CD4-positive, alpha-beta T cell treated with Interleukin-4 for 1 hour (primary cell): ENCODE measurements around the gene KIF26A.

Experiments
- DNase-seq, 2 donors: peaks; one replicate each; pipeline ENCODE4 v3.0.0-alpha.2; 2020 to 2022

The KIF26A gene

GRCh38 chr14:104113631-104114420 lies 24.6 kb upstream of the KIF26A start:
- DNase-seq, result no peak

GRCh38 chr14:104114421-104115130 lies 23.8 kb upstream of the KIF26A start:
- DNase-seq, result no peak

GRCh38 chr14:104115131-104115600 lies 23.2 kb upstream of the KIF26A start:
- no peak for DNase-seq

DNA sequence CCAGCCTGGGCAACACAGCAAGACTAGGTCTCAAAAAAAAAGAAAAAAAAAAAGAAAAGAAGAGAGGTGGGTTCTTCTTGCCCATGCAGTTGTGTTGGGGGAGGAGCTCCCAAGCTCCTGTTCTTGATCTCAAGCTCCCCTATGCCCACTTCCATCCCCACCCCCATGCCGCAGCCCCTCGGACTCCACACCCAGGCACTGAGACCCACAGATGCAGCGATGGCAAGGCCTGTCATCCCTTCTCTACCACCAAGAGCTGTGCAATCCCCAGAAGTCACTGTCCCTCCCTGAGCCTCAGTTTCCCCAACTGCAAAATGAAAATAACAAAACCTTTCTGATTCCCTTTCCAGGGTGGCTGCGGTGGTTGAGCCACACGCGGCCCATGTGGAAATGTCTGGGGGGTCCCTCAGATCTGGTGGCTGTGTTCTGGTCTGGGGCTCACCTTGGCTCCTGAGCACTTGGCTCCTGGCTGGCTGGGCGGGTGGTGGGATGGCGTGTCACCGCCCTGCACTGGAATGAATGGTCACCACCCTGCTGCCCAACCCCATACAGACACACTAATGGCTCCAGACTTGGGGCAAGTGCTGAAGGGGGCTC lies 22.6 kb upstream of the KIF26A start:
- no peak for DNase-seq

DNA sequence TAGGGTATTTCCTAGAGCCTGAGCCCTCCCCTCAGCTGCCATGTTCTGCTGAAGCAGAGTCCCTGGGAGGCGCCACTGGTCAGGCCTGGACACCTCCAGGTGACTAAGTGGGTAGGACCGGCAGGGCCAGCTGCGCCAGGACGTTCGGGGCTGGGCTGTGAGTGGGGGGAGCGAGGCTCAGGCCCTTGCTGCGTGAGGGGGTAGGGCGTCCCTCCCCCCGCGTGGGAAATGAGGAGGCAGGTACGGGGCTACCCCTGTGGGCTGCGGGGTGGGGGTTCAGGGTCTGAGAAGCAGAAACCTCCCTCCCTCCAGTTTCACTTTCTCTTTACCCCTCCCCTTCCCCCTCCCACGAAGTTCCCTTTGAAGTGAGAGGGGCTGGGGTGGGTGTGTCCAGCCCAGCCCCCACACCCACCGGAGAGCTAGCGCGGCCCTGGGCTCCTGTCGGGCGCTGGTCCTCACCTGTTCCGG lies 22.1 kb upstream of the KIF26A start:
- no peak for DNase-seq

DNA sequence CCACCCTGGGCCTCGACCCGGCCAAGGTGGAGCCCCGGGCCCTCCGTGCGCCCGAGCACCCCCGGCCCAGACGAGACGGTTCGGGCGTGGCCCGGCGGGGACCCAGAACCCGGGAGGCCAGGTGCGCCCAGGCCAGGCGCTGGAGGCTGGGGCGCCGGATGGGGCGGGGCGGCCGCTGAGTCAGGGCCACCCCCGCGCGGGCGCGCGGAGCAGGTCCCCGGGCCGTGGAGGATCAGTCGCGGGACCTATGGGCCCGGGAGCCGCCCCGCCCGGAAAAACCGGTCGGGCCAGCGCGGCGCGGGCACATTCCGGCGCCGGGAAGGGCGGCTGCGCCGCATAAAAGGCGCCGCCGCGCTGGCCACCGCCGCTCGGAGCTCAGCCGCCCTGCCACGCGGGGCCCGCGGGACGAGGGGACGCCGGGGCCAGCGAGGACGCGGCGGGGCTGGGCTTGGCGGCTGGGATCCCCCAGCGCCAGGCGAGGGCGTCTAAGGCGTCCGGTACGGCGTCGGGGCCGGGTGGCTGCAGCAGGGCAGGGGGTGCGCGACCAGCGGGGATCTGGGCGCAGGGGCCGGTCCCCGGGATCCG lies 21.5 kb upstream of the KIF26A start:
- DNase-seq, result no peak

DNA sequence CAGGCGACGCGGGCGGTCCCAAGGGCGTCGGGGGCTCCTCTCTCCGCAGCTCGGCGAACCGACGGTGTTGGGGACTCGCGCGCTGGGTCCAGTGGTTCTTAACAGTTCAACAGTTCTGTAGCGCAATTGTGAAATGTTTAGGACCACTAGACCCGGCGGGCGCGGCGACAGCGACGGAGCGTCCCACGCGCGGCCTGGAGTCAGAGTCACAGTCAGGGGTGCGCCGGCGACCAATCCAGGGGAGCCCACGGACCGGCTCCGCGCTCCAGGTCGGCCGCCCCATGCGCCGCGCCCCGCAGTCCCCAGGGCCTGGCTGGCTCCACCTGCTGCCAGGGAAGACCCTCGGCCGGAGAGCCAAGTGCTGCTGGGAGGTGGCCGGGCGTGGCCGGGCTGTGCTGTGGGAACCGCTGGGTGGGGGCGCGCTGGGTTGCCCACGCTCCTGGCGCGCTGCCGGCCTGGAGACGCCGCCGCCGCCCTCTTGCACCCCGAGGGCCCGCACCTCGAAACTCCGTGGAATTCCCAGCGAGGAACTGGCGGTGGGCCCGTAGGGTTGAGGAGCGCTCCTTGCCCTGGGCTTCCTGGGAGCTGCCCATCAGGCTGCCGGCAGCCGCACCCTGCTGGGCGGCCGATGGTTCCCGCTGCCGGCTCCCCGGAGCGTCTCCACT lies 20.9 kb upstream of the KIF26A start:
- no peak for DNase-seq

DNA sequence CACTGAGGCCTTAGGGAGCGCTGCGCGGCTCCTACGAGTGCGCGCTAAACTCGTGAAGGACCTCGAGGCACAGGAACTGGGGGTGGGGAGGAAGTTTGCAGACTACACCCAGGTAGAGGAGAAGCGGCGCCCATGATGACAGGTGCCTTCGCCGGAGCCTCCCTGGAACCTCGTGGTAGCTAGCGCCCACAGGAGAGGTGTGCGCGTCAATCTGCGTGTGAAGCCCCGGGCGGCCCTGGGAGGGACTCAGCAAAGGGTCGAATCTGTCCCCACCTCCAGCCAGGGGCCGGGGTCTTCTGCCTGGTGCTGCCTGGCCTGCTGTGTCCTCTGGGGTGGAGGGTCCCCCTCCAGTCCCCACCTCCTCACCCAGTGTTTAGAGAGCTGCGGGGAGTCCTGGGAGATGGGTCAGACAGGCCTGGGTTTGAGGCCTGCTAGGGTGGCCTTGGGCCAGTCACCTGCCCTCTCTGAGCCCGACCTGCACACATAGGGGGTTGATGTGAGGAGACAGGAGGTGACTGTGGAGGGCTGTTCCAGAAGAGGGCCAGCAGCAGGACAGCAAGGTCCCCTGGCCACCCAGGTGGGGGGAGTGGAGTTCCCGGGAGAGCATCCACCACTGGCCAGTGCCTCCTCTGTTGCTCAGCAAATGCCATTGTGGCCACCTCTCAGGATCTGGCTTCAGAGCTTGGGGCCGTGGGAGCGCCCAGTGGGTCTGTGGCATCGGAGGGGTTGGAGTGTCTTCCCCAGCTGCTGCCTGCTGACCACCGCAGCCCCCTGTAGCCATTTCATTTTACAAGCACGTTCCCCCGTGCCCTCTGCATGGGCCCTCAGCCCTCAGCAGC lies 20.2 kb upstream of the KIF26A start:
- no peak for DNase-seq

DNA sequence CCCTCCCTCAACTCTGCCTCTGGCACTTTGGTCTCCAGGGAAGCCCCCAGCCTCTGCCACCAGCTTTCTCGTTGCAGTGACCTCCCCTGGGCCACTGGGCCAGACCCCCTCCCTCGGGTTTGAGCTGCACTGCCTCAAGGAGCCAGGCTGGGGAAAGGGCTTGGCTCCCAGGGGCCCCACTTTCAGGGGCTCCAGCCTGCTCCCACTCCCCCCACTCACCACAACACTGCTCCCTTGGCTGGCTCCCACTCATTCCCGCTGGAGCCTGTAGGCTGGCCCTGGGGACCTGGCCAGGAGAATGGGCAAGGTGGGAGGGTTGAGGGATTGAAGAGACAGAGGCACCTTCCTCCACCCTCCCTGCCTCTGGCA lies 19.3 kb upstream of the KIF26A start:
- DNase-seq, result no peak

DNA sequence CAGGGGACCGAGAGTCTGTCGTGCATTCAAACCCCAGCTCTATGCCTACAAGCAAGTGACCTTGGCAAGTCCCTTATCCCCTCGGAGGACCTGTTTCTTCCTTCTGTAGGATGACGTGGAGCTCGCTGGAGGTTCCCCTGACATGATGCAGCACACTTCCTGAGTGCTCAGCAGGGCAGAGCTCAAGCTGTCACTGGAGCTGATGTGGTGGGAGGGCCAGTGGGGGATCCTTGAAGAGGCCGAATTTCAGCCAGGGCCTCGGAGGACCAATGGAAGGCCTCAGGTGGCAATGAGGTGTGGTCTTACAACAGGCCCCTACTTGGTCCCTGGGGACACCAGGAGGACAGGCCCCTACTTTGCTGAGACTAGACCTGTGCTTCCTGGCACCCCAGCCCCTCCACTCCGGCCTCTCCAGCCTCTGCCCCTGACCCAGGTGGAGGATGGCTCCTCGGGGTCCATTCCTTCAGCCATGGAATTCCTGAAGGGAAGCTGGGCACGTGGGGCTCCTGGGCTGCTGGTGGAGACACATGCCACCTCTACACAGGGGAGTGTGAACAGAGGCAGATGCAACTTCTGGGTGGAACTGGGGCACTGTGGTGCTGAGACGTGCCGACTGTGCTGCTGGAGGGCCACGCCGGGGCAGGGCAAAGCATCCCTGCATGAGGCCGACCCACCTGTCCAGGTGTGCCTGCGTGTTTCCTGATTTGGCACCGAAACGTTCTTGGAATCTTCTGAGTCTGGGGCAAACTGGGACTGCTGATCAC lies 18.7 kb upstream of the KIF26A start:
- no peak for DNase-seq

DNA sequence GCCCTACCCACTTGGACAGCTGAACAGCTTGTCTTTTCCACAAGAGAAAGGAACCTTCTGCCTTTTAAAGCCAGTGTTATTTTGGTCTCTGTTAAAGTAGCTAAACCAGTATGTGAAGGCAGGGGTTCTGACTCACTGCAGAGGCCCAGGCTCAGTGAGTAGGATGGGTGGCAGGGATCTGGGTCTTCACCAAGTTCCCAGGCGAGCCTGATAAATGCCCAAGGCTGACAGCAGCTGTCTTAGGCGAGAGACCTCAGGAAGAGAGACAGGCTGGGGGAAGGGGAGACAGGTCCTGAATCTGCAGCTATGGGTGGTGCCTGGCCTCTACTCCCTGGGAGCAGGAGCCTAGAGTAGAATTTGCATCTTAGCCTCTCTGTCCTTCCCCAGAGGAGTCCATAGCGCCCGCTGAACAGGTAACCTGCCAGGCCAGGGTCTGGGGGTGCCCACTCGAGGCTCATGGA lies 18.1 kb upstream of the KIF26A start:
- no peak for DNase-seq

- DNase-seq, result no peak
Measured at GRCh38 chr14:104121142-104121541, 17.2 kb upstream of the KIF26A start.

DNA sequence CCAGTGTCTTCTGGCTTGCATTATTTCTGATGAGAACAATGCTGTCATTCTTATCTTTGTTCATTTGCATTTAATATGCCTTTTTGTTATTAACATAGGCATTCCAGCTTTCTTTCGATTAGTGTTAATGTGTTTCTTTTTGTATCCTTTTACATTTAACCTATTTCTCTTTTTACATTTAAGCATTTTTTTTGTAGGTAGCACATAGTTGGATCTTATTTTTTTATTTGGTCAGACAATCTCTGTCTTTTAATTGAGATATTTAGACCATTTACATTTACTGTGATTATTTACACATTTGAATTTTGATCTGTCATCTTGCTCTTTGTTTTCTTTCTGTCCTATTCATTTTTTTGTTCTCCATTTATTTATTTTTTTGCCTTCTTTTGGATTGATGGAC lies 14.5 kb upstream of the KIF26A start:
- DNase-seq, result no peak

GRCh38 chr14:104125011-104125410 lies 13.4 kb upstream of the KIF26A start:
- DNase-seq, result no peak

- no peak for DNase-seq
Measured at GRCh38 chr14:104126753-104127152, 11.6 kb upstream of the KIF26A start.

DNA sequence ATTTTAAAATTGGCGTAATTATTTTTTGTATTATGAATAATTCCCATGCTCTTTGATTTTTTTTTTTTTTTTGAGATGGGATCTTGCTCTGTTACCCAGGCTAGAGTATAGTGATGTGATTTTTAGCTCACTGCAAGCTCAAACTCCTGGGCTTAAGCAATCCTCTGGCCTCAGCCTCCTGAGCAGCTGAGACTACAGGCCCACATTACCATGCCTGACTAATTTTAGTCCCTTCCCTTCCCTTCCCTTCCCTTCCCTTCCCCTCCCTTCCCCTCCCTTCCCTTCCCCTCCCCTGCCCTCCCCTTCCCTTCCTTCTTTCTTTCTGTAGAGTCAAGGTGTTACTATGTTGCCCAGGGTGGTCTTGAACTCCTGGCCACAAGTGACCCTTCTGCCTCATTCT lies 9.4 kb upstream of the KIF26A start:
- DNase-seq, result no peak

GRCh38 chr14:104129556-104129955 lies 8.8 kb upstream of the KIF26A start:
- no peak for DNase-seq

DNA sequence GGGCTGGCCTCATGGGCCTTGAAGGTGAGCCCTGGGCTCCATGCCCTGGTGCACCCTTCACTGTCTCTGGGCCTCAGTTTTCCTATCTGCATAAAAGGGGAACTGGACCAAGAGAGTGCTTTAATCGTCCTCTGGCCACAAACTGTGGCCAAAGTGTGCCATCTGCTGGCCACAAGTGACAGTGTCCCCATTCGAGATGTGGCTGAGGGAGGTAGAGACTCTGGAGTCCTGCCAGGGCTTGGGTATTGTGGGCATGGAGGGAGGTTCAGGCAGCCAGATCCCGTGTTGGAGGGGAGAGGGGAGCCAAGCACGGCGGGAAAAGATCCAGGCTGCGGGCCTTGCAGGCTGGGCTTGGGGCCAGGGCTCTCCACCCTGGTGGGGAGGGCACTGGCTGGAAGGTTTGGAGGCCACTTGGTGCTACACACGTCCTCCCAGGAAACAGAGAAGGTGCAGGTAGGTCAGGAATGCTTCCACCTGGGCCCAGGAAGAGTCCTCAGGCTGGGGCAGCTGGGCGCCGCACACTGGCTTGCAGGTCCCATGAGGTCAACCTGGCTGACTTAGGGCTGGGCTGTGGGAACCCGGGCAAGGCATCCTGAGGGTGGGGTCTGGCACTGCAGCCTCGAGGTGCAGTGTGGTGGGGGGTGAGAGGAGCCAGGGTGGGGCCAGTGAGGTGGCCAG lies 7.3 kb upstream of the KIF26A start:
- no peak for DNase-seq

DNA sequence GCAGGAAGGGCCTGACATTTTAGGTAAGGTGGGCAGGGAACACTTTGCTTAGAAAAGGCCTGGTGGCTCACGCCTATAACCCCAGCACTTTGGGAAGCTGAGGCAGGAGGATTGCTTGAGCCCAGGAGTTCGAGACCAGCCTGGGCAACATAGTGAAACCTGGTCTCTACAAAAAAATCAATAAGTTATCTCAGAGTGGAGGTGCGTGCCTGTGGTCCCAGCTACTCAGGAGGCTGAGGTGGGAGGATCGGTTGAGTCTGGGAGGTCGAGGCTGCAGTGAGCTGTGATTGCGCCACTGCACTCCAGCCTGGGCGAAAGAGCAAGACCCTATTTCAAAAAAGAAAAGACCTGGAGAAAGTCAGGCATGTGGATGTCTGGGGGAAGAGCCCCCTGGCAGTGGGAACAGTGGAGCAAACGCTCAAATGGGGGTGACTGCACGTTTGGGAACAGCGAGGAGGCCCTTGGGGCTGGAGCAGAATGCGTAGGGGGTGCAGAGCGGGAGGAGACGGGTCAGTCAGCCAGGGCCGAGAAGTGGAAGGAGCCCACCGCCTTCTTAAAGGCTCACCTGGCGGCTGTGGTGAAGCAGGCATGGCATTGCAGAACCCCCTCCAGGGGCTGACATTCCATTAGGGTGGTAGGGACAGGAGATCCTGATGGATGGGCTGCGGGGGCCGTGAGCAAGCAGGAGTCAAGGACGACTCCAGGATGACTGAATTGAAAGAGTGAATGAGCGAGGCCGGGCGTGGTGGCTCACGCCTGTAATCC lies 6.2 kb upstream of the KIF26A start:
- DNase-seq, result no peak

GRCh38 chr14:104132981-104133380 lies 5.4 kb upstream of the KIF26A start:
- no peak for DNase-seq
